DND-41 (cell line): ENCODE results near the gene B3GNT4.

Experiments used
- EZH2 ChIP-seq: IDR thresholded peaks from 3 replicates; pipeline ENCODE4 v1.6.1; 2012; ENCODE audit warnings: borderline replicate concordance, low read depth, mild to moderate bottlenecking, moderate library complexity, low read length, inconsistent platforms; ENCODE audit not compliant: severe bottlenecking
- TF ChIP-seq, protein P1 (sequence below): IDR thresholded peaks from 2 replicates; pipeline ENCODE4 v1.5.1; 2012; ENCODE audit warnings: borderline replicate concordance, low read length, moderate library complexity, mild to moderate bottlenecking; ENCODE audit not compliant: poor library complexity, severe bottlenecking; ENCODE audit errors: extremely low read depth

- TF ChIP-seq, protein P1, sequence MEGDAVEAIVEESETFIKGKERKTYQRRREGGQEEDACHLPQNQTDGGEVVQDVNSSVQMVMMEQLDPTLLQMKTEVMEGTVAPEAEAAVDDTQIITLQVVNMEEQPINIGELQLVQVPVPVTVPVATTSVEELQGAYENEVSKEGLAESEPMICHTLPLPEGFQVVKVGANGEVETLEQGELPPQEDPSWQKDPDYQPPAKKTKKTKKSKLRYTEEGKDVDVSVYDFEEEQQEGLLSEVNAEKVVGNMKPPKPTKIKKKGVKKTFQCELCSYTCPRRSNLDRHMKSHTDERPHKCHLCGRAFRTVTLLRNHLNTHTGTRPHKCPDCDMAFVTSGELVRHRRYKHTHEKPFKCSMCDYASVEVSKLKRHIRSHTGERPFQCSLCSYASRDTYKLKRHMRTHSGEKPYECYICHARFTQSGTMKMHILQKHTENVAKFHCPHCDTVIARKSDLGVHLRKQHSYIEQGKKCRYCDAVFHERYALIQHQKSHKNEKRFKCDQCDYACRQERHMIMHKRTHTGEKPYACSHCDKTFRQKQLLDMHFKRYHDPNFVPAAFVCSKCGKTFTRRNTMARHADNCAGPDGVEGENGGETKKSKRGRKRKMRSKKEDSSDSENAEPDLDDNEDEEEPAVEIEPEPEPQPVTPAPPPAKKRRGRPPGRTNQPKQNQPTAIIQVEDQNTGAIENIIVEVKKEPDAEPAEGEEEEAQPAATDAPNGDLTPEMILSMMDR, result no peak
- no peak for TF ChIP-seq EZH2
These were observed 42.0 kb downstream of the B3GNT4 start for GRCh38 chr12:122245553-122245952.
